NB4 (cell line): ENCODE results near the gene BCL2.

ENCODE experiments used
- CTCF ChIP-seq: IDR thresholded peaks from one replicate; pipeline ENCODE4 v1.5.1; 2012; ENCODE audit warnings: low read depth, low read length
- TF ChIP-seq, protein P1 (sequence below): IDR thresholded peaks from 2 replicates; pipeline ENCODE4 v1.6.1; 2011; ENCODE audit warnings: low read depth, low read length

DNA sequence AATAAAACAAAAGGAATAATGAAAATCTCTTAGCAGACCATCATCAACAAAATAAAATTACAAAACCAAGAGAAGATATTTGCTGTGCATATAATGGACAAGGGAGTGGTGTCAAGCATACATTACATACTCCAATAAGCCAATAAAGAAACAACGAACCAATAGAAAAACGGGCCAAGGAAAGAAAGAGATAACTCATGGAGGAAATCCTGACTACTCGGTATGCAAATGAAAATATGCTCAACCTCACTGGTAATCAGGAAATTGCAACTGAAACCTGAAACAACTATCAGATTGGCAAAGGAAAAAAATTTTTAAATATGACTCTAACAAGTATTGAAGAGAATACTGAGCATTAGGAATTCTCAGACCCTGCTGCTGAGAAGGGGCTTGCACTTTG is 84.7 kb downstream of the BCL2 start:
- TF ChIP-seq, protein P1, sequence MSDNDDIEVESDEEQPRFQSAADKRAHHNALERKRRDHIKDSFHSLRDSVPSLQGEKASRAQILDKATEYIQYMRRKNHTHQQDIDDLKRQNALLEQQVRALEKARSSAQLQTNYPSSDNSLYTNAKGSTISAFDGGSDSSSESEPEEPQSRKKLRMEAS = no peak
- no peak for TF ChIP-seq CTCF
